Measurements from ENCODE around the gene PROSER2.

PROSER2 gene

DNA sequence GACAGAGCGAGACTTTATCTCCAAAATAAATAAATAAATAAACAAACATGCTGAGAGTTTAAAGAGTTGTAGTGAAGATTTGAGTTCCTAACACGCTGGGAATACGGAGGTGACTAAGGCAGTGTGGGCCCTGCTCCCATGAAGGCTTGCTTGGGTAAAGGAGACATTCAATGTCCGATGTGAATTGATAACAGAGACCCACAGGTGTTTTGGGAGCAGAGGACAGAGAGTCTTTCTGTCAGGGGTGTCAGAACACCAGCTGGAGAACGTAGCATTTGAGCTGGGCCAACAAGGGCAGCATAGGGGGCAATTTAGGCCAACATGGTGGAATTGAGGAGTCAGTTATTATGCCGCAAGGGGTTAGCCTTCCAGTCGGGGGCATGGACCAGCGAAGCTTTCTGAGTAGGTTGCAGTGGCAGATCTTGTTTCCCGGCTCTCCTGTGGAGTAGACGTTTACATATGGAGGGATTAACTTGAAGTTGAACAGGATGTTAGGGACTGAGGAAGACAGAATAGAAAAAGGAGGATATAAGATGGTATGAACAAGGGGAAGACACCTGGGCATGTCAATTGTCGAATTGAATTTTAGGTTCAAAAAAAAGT lies 5.6 kb downstream of the PROSER2 start:
- TF ChIP-seq, protein P1, sequence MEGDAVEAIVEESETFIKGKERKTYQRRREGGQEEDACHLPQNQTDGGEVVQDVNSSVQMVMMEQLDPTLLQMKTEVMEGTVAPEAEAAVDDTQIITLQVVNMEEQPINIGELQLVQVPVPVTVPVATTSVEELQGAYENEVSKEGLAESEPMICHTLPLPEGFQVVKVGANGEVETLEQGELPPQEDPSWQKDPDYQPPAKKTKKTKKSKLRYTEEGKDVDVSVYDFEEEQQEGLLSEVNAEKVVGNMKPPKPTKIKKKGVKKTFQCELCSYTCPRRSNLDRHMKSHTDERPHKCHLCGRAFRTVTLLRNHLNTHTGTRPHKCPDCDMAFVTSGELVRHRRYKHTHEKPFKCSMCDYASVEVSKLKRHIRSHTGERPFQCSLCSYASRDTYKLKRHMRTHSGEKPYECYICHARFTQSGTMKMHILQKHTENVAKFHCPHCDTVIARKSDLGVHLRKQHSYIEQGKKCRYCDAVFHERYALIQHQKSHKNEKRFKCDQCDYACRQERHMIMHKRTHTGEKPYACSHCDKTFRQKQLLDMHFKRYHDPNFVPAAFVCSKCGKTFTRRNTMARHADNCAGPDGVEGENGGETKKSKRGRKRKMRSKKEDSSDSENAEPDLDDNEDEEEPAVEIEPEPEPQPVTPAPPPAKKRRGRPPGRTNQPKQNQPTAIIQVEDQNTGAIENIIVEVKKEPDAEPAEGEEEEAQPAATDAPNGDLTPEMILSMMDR (IDR thresholded peaks at IDR 0.05; ENCODE audit: control insufficient read depth, insufficient read depth, low read depth, low read length, missing control alignments), result no peak
- DNase-seq (ENCODE audit: low read depth), result no peak
- H3K4me3 ChIP-seq (ENCODE audit: control insufficient read depth, low read depth, low read length), result no peak overlapping the region

DNA sequence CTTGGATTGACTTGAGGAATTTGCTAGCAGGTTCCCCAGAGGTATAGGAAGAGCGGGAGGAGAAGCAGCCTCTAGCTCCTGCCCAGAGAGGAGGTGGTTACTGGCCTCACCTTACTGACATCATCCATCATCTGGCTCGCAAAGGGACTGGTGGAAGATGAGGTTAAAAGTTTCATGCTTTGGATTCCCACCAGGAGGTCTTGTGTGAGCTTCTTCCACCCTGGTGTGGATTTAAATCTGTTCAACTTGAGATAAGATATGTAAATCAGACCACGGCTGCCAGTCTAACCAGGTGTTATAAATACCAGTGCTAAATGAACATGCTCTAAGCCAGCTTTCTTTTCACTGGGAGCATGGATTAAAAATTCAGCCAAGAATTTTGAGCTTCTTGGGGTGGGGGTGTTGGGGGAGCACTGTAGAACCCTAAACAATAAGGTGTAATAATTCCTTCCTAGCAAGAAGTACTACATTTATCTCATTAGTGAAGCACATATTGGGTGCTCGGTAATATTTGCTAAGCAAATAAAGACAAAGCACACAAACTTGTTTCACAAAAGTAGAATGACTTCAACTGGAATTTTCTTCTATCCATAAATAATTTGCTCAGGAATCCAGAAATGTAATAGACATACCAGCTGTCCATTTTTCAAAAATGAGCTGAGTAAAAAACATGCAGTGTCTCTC lies 7.8 kb downstream of the PROSER2 start:
- TF ChIP-seq, protein P1 (IDR thresholded peaks at IDR 0.05; ENCODE audit: control insufficient read depth, insufficient read depth, low read depth, low read length, missing control alignments), result no peak
- no peak overlapping the region for H3K4me3 ChIP-seq (ENCODE audit: control insufficient read depth, low read depth, low read length)
- DNase-seq (ENCODE audit: low read depth), result no peak

DNA sequence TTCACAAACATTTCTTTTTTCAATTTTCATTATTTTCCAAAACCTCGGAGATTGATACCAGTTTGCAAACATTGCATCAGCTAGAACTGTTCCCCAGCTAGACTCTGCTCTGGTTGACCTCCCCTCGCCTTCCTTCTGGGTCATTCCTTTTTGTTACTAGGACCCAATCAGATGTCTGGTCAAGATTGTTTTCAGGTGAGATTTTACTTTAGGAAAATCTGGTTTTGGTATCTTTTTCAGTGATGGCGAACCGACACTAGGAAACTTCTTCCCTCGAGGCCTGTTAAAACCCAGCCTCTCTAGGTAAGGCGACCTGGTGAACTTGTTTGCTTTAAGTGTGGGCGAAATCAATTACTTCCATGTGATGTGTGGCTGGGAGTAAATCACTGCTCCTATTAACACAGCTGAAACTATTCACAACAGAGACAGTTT lies 8.4 kb downstream of the PROSER2 start:
- H3K4me3 ChIP-seq (ENCODE audit: control insufficient read depth, low read depth, low read length), result no peak overlapping the region
- TF ChIP-seq, protein P1 (IDR thresholded peaks at IDR 0.05; ENCODE audit: control insufficient read depth, insufficient read depth, low read depth, low read length, missing control alignments), result no peak
- no peak for DNase-seq (ENCODE audit: low read depth)

DNA sequence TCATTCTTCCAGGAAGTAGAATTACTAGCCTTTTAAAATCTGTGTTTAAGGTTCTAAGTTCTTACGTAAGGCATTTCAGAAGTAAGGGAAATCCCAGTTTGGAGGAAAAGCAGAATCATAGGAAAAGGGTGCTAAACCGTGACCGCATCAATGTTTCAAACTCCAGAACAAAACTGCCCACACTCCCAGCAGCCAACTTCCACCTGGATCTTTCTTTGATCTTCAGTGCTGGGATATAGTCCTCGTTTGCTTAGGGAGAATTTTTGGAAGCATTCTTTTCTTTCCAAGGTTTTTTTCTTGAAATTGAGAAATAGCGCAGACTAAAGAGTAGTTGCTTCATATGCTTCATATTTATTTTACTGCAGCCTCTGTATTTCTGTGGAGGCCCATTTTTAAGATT lies 8.9 kb downstream of the PROSER2 start:
- TF ChIP-seq, protein P1 (IDR thresholded peaks at IDR 0.05; ENCODE audit: control insufficient read depth, insufficient read depth, low read depth, low read length, missing control alignments), result no peak
- H3K4me3 ChIP-seq (ENCODE audit: control insufficient read depth, low read depth, low read length), result no peak overlapping the region
- DNase-seq (ENCODE audit: low read depth), result no peak

DNA sequence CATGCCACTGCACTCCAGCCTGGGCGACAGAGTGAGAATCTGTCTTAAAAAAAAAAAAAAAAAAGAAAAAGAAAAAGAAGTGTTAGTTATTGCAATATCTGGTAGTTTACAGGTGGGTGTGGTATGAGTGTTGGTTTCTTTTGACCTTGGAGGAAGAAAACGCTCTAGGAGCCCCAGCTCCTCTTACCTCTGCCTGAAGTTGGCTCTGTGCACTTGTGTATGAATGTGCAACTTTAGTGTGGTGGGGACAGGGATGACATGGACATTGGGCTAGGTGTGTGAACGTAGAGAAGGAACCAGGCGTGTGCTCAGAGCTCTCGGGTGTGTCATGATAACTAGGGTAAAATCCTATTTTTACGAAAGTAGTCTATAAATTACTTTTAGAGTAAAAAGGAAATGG lies 11.9 kb downstream of the PROSER2 start:
- TF ChIP-seq, protein P1 (IDR thresholded peaks at IDR 0.05; ENCODE audit: control insufficient read depth, insufficient read depth, low read depth, low read length, missing control alignments), result no peak
- DNase-seq (ENCODE audit: low read depth), result no peak
- no peak overlapping the region for H3K4me3 ChIP-seq (ENCODE audit: control insufficient read depth, low read depth, low read length)

DNA sequence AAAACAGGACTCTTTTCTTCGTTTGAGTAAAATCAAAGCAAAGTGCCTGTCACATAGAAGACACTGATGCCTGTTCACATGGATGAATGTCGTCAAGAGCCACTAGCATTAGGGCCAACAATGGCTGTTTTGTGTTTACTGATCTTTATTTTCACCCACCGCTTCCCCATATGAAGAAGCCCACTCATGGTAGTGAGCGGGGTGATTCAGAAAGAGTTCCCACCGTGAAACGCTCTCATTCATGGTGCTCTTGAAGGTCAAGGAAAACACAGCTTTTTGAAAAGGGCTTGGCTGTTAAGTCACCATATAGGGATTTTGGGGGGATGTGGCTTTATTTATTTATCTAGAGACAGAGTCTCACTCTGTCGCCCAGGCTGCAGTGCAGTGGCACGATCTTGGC lies 12.5 kb downstream of the PROSER2 start:
- DNase-seq (ENCODE audit: low read depth), result no peak
- TF ChIP-seq, protein P1 (IDR thresholded peaks at IDR 0.05; ENCODE audit: control insufficient read depth, insufficient read depth, low read depth, low read length, missing control alignments), result no peak
- H3K4me3 ChIP-seq (ENCODE audit: control insufficient read depth, low read depth, low read length), result no peak overlapping the region
